Measurements from ENCODE around the gene TLX3.
"Not testable (repeated sequence)": the region's sequence is repeated elsewhere in the genome, so short reads cannot be mapped to it uniquely, and the experiment has no call there.

The TLX3 gene

DNA sequence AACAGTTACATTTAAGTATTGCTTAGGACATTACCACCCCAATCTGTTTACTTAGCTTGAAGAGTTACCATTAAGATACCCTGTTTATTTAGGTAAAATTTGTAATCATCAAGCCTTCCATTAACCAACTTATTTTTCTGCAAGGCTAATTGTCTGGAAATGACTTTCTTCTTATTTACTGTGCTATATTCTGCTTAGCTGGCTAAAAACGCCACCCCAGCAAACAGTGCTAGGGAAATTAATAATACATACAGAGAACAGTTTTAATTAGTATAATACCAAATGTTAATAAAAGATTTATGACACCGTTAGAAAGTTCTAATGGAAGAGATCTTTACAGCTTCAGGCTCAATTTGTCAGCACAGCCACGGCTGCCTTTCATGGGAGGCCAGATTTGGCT is 14.0 kb downstream of the TLX3 start:
- DNase-seq (no peak), ATAC-seq (replicated peaks) (no peak)
- H3K36me3 Mint-ChIP-seq: no peaks in the 10 kb centered on the region
- H3K27me3 Mint-ChIP-seq: peaks cover 65 to 87% of the 10 kb centered on the region in 2 donors
- peaks cover 0 to 1% of the 10 kb centered on the region in 2 donors for H3K9me3 Mint-ChIP-seq
- H3K4me3 Mint-ChIP-seq: no peak overlapping the region
- H3K27ac Mint-ChIP-seq: no peak overlapping the region
- H3K4me1 Mint-ChIP-seq: no peaks in the 10 kb centered on the region

DNA sequence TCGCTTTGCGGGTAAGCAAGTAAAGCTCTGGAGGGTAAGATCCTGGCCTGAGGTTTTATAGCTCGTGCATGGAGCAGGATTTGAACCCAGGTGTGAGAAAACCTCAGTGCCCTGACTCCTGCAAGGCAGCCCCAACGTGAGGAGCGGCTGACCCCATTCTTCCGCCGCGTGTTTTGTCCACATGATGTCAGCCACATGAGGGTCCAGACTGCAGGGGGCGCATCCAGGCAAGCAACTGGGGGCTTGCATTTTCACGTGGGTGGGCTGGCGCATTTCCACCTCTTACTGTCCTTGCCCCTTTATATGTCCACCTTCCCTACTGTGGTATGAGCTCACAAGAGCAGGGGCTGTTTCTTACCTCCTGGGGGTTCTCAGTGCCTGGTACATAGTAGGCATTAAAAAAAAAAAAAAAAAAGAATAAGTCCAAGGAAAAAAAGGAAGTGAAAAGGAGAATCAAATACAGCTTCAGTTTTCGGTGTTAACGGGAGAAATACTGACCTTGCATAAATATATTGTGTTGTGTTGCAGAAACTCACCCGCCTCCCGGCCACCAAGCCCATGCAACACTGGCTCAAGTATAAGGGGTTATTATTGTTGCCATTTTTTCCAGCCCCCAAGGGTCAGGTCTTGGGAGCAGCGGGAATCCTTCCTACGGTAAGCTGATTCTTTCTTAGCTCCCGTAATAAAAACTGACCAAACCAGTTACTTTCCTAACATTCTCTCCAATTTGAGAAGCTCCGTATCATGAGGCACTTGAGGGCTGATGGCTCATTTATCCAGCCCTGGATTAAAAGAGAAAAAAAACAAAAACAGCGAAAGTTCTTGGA is 15.0 kb downstream of the TLX3 start:
- Mint-ChIP-seq H3K27ac (no peak overlapping the region), H3K4me1 (no peaks in the 10 kb centered on the region), H3K27me3 (peaks cover 67 to 87% of the 10 kb centered on the region in 2 donors), H3K4me3 (no peak overlapping the region), H3K9me3 (peaks cover 0 to 1% of the 10 kb centered on the region in 2 donors), H3K36me3 (no peaks in the 10 kb centered on the region)
- no peak for DNase-seq
- ATAC-seq (replicated peaks): peak in 1 of 2 donors; percentile 42

- H3K36me3 Mint-ChIP-seq: no peaks in the 10 kb centered on the region
- no peaks in the 10 kb centered on the region for H3K9me3 Mint-ChIP-seq
- no peak for ATAC-seq (replicated peaks)
- no peak overlapping the region for H3K27ac Mint-ChIP-seq
- DNase-seq: no peak
- H3K27me3 Mint-ChIP-seq: peaks cover 53 to 57% of the 10 kb centered on the region in 2 donors
- no peaks in the 10 kb centered on the region for H3K4me1 Mint-ChIP-seq
- H3K4me3 Mint-ChIP-seq: no peak overlapping the region
Measured at GRCh38 chr5:171330021-171330420, 21.0 kb downstream of the TLX3 start.

GRCh38 chr5:171335616-171336015 is 26.6 kb downstream of the TLX3 start:
- H3K9me3 Mint-ChIP-seq: no peaks in the 10 kb centered on the region
- peaks cover 48 to 54% of the 10 kb centered on the region in 2 donors for H3K27me3 Mint-ChIP-seq
- ATAC-seq (replicated peaks): no peak
- no peak overlapping the region for H3K4me3 Mint-ChIP-seq
- H3K36me3 Mint-ChIP-seq: no peaks in the 10 kb centered on the region
- H3K4me1 Mint-ChIP-seq: no peaks in the 10 kb centered on the region
- no peak overlapping the region for H3K27ac Mint-ChIP-seq
- DNase-seq: no peak

GRCh38 chr5:171336521-171337209 is 27.6 kb downstream of the TLX3 start:
- Mint-ChIP-seq H3K4me3 (peak overlapping the region; percentile 58 to 59), H3K4me1 (no peaks in the 10 kb centered on the region), H3K36me3 (no peaks in the 10 kb centered on the region), H3K27ac (no peak overlapping the region), H3K27me3 (peaks cover 47 to 53% of the 10 kb centered on the region in 2 donors), H3K9me3 (no peaks in the 10 kb centered on the region)
- no peak for ATAC-seq (replicated peaks)
- no peak for DNase-seq

DNA sequence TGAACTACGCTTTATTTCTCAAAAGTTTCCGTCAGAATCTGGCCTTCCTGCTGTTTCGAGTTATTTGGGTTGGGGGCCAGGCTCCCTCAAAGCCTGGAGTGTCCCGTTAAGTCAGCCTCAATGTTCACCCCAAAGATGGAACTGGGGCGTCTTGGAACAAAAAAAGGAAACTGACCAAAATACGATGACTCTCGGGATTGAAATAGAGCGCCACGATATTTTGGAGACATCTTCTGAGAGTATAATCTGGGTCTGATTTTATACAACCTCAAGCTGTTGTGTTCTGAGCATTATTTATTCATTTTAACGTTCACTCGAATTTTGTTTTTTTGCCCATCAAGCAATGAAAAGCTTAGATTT is 28.1 kb downstream of the TLX3 start:
- Mint-ChIP-seq H3K4me3 (peak overlapping the region; percentile 58 to 59), H3K27ac (no peak overlapping the region), H3K9me3 (no peaks in the 10 kb centered on the region), H3K36me3 (no peaks in the 10 kb centered on the region), H3K4me1 (no peaks in the 10 kb centered on the region), H3K27me3 (peaks cover 42 to 48% of the 10 kb centered on the region in 2 donors)
- DNase-seq (no peak), ATAC-seq (replicated peaks) (no peak)

DNA sequence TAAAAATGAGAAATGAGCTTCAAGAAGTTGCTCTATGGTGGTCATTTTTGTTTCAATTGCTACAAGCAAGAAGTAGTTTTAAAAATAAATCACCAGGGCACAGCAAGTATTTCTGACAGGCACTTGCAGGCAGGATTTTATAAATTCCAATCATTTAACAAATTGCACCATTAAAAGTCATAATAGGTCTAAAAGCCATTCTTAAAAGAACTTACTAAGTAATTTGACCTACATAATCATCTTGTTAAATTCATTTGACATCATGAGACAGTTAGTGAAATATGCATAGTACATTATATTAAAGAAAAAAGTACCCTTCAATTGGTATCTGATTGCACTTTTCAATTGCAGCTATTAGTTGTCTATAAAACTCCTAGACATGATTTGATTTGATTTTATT is 31.0 kb downstream of the TLX3 start:
- Mint-ChIP-seq H3K4me1 (no peaks in the 10 kb centered on the region), H3K27me3 (peaks cover 29 to 44% of the 10 kb centered on the region in 2 donors), H3K4me3 (no peak overlapping the region), H3K27ac (no peak overlapping the region), H3K36me3 (no peaks in the 10 kb centered on the region), H3K9me3 (no peaks in the 10 kb centered on the region)
- DNase-seq: no peak
- ATAC-seq (replicated peaks): no peak

DNA sequence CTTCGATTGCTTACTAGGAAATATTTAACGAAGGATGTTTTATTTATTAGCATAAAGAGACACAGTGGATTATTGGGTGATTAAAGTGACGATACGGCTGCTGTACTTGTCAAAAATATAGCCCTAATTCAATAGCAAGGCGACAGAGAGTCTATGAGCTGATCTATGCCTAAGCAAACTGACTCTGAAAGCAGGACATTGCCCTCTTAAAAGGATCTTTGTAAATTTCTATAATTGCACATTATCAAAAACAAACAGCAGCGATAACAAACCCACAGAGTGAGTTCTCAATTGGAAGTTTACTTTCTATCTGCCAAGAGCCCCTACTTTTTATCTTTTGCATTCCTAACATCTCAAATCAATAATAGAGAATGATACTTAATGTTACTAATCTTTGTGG is 31.4 kb downstream of the TLX3 start:
- Mint-ChIP-seq H3K4me1 (no peaks in the 10 kb centered on the region), H3K27ac (no peak overlapping the region), H3K36me3 (no peaks in the 10 kb centered on the region), H3K27me3 (peaks cover 26 to 40% of the 10 kb centered on the region in 2 donors), H3K9me3 (no peaks in the 10 kb centered on the region), H3K4me3 (no peak overlapping the region)
- DNase-seq (no peak), ATAC-seq (replicated peaks) (no peak)

DNA sequence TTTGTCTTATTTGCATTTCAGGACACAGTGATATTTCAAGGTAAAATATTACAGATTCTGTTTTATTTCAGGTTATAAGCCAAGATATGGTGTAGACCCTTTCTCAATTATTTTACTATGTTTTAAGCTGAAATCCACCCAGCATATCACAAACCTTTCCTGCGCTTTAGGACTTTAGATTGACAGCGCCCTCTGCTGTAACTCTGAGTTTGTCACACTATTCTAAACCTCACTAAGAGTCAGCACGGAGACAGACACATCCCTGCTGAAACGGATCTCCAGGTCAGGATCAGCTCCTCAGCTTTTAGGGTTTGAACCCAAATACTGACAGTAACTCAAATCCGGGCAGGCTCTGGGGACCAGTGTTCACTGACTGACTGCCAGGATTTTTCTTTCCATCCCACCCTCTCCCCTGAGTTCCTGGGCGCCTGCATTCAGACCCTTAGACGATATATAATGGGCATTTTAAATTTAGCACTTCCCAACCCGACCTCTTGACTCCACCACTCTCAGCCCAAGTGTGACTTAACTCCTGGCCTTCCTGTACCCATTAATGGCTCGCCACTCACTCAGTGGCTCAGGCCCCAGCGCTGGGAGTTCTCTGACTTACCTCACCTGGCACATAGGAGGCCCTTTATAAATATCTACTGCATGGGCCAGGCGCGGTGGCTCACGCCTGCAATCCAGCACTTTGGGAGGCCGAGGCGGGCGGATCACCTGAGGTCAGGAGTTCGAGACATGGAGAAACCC is 33.5 kb downstream of the TLX3 start:
- no peaks in the 10 kb centered on the region for H3K9me3 Mint-ChIP-seq
- ATAC-seq (replicated peaks) (peak; percentile 73 to 80), DNase-seq (no peak)
- H3K36me3 Mint-ChIP-seq: no peaks in the 10 kb centered on the region
- H3K27ac Mint-ChIP-seq: no peak overlapping the region
- no peaks in the 10 kb centered on the region for H3K4me1 Mint-ChIP-seq
- peaks cover 9 to 23% of the 10 kb centered on the region in 2 donors for H3K27me3 Mint-ChIP-seq
- H3K4me3 Mint-ChIP-seq: no peak overlapping the region

GRCh38 chr5:171344936-171345608 is 36.0 kb downstream of the TLX3 start:
- no peak for ATAC-seq (replicated peaks)
- Mint-ChIP-seq H3K27me3 (peaks cover 0 to 20% of the 10 kb centered on the region in 2 donors), H3K4me1 (no peaks in the 10 kb centered on the region), H3K36me3 (no peaks in the 10 kb centered on the region), H3K9me3 (peaks cover 0 to 2% of the 10 kb centered on the region in 2 donors), H3K4me3 (no peak overlapping the region), H3K27ac (no peak overlapping the region)
- DNase-seq: no peak

- no peak overlapping the region for H3K27ac Mint-ChIP-seq
- no peak overlapping the region for H3K4me3 Mint-ChIP-seq
- H3K36me3 Mint-ChIP-seq: no peaks in the 10 kb centered on the region
- ATAC-seq (replicated peaks): no peak
- H3K27me3 Mint-ChIP-seq: peaks cover 5 to 20% of the 10 kb centered on the region in 2 donors
- H3K4me1 Mint-ChIP-seq: no peaks in the 10 kb centered on the region
- no peak for DNase-seq
- H3K9me3 Mint-ChIP-seq: peaks cover 0 to 3% of the 10 kb centered on the region in 2 donors
Measured at GRCh38 chr5:171351536-171352073, 42.6 kb downstream of the TLX3 start.

DNA sequence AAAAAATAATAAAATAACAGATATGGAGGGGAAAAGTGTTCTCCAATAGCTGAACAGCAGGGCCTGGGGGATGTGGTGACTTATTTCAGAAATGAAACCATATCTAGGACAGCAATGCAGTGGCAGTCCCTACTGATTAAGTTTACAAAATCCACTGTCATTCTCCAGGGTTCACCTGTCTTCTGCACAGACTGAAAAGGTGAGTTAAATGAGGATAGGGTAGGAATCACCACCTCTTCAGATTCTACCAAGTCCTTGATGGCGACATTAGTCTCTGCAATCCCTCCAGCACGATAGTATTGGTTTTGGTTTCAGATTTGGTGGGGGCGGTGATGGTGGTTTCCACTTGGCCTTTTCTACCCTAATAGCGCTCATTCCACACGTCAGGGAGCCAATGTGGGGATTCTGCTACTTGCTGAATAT is 46.3 kb downstream of the TLX3 start:
- no peaks in the 10 kb centered on the region for H3K36me3 Mint-ChIP-seq
- H3K27ac Mint-ChIP-seq: no peak overlapping the region
- H3K9me3 Mint-ChIP-seq: no peaks in the 10 kb centered on the region
- H3K27me3 Mint-ChIP-seq: peaks cover 6 to 10% of the 10 kb centered on the region in 2 donors
- no peaks in the 10 kb centered on the region for H3K4me1 Mint-ChIP-seq
- DNase-seq: peak; percentile 12
- ATAC-seq (replicated peaks): peak; percentile 45 to 76
- no peak overlapping the region for H3K4me3 Mint-ChIP-seq

- H3K4me3 Mint-ChIP-seq: no peak overlapping the region
Measured at GRCh38 chr5:171357843-171358242, 48.8 kb downstream of the TLX3 start.

DNA sequence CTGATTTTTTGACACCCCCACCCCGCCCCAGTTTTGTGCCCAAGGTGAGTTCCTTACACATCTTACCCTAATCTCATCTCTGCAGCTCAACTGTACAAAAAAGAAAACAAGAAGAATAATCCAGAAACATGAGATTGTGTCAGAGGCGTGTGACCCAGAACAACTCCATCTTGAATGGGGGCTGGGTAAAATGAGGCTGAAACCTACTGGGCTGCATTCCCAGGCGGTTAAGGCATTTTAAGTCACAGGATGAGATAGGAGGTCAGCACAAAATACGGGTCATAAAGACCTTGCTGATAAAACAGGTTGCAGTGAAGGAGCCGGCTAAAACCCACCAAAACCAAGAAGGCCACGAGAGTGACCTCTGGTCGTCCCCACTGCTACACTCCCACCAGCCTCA is 52.1 kb downstream of the TLX3 start:
- not testable (repeated sequence) for H3K27ac Mint-ChIP-seq; ATAC-seq (replicated peaks); H3K36me3 Mint-ChIP-seq; DNase-seq; H3K9me3 Mint-ChIP-seq; H3K4me3 Mint-ChIP-seq
- Mint-ChIP-seq H3K27me3 (peaks cover 14 to 24% of the 10 kb centered on the region in 2 donors), H3K4me1 (peaks cover 5 to 10% of the 10 kb centered on the region in 2 donors)

More at GRCh38 chr5:171357843-171358242, 48.8 kb downstream of the TLX3 start:
- no peak overlapping the region for H3K27ac Mint-ChIP-seq
- H3K9me3 Mint-ChIP-seq: no peaks in the 10 kb centered on the region
- no peaks in the 10 kb centered on the region for H3K36me3 Mint-ChIP-seq
- H3K27me3 Mint-ChIP-seq: peaks cover 5 to 6% of the 10 kb centered on the region in 2 donors
- no peaks in the 10 kb centered on the region for H3K4me1 Mint-ChIP-seq
- ATAC-seq (replicated peaks) (no peak), DNase-seq (no peak)

Data from stimulated activated naive B cell treated with anti-CD40 and anti-IgM and Interleukin-4, amounts not matched to agents 10 μg/mL and 1 μg/mL and 100 μg/mL, for 72 hours (primary cell).